A549 treated with AZD2906 at 1 μM for 4 hours (cell line): Measurements from ENCODE around the gene JMY. TPM values are rescaled to one million over a fixed set of nuclear protein-coding genes. Genes with fewer than 3 reads are reported as not detected.

Source experiments
- total RNA-seq: library from RNA; stranded (reverse); fragments of 200-300 nt; extraction: Qiagen RNA extraction; gene quantifications from 5 replicates; pipeline ENCODE4 v1.2.3, GENCODE V29; 2022

JMY gene
- 2.6 to 3.3 TPM (median 3.1 TPM) in 5 replicates for total RNA-seq

DNA sequence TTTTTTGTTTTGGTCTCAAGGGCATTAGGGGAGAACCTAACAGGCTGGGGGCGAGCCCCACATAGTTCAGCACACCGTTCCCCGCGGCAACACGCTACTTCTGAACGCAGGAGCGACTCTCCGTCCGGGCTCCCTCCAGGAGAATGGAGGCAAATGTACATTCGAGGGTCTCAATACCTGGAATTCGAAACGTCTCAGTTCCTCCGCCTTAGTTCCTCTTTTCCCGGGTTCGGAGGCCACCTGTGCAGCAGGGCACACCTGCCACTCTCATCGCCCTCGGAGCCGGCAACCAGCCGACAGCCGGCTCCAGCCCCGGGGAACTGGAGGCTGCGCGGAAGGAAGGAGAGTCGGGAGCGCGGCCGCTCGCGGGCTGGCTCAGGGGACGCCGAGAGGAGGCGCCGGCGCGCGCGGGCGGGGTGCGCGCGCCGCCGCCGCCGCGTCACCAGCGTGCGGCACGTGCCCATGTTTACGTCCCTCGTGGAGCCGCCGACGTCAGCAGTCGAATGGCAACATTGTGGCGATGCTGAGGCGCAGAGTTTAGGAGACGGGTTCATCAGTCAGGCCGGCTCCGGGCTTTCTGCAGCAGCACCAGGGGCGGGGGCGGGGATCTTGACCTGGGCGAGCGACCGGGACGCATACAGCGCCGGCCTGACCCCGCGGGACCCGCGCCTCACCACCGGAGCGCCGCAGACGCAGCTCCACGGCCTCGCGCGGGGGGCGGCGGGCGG, at the start of gene JMY:
Gene JMY, plus strand, starts transcription at position 498 of the 728 bp plus-strand sequence. CDS start 520 bp downstream, outside the sequence.

Other genes with a start within 250 kb of the JMY start
- gene DMGDH, start 166.5 kb upstream of the JMY start, total RNA-seq: 0.29 TPM in 1 of 5 replicates, not detected in the others
- not detected in 5 replicates for gene BHMT2, start 166.4 kb upstream of the JMY start, total RNA-seq
- gene BHMT, start 124.3 kb upstream of the JMY start, total RNA-seq: 0.07 TPM in 1 of 5 replicates, not detected in the others